Measurements from ENCODE around the gene CPED1. TPM values are rescaled to one million over a fixed set of nuclear protein-coding genes. Genes with fewer than 3 reads are reported as not detected.

Gene CPED1
- total RNA-seq, 4 donors from 2014 or later = 32.5 to 49.5 (median 40.2) TPM

DNA sequence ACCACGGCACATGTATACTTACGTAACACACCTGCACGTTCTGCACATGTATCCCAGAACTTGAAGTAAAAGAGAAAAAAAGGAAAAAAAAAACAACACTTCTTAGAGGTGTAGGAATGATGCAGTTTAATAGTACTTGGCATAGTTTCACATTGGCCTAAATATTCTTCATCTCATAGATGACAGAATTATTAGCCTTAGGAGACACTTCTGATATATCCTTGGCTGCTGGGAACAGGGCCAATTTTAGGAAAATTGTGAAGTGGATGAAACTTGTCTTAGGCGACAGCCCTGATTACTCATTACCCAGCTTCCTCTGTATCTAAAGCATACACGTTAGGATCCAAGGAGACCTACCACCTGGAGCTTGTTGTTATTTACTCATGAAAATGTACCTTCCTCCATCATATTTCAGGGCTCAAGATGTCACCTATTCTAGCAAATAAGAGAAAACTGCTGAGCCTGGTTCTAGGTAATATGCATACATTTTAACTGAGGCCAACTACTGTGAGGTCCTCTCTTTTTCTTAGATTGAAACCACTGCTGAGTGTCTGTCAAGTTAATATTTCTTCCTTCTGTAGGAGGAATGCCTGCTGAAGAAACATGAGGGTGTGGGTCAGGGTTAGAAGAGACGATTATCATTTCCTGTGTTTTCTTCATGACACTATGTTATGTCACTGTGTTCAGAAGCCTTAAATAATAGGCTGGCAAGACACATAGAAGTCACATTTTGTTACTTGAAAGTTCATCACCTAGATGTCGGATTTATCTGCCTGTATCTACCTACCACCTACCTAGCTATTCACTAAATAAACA, 44.3 kb downstream of the CPED1 start:
- TF ChIP-seq, protein P1, sequence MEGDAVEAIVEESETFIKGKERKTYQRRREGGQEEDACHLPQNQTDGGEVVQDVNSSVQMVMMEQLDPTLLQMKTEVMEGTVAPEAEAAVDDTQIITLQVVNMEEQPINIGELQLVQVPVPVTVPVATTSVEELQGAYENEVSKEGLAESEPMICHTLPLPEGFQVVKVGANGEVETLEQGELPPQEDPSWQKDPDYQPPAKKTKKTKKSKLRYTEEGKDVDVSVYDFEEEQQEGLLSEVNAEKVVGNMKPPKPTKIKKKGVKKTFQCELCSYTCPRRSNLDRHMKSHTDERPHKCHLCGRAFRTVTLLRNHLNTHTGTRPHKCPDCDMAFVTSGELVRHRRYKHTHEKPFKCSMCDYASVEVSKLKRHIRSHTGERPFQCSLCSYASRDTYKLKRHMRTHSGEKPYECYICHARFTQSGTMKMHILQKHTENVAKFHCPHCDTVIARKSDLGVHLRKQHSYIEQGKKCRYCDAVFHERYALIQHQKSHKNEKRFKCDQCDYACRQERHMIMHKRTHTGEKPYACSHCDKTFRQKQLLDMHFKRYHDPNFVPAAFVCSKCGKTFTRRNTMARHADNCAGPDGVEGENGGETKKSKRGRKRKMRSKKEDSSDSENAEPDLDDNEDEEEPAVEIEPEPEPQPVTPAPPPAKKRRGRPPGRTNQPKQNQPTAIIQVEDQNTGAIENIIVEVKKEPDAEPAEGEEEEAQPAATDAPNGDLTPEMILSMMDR (IDR thresholded peaks at IDR 0.05; ENCODE audit: low read depth) = no peak

DNA sequence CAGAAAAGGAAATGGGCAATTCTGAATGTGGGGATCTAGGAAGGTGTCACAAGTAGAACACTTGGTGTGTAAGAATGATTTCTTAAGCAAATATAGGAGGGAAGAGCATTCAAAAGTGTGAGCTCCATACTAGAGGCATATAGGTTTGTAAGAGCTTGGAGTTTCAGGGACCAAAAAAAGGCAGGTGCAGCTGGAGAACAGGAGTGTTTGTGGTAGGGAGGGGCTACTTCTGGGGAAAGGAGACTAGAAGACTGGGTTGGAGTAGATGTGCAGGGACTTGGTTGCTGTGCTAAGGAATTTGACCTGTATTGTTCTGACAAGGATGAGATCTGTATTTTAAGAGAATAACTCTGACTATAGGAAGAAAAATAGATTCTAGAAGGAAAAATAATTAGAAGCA, 46.4 kb downstream of the CPED1 start:
- TF ChIP-seq, protein P1 (IDR thresholded peaks at IDR 0.05; ENCODE audit: low read depth) = no peak

DNA sequence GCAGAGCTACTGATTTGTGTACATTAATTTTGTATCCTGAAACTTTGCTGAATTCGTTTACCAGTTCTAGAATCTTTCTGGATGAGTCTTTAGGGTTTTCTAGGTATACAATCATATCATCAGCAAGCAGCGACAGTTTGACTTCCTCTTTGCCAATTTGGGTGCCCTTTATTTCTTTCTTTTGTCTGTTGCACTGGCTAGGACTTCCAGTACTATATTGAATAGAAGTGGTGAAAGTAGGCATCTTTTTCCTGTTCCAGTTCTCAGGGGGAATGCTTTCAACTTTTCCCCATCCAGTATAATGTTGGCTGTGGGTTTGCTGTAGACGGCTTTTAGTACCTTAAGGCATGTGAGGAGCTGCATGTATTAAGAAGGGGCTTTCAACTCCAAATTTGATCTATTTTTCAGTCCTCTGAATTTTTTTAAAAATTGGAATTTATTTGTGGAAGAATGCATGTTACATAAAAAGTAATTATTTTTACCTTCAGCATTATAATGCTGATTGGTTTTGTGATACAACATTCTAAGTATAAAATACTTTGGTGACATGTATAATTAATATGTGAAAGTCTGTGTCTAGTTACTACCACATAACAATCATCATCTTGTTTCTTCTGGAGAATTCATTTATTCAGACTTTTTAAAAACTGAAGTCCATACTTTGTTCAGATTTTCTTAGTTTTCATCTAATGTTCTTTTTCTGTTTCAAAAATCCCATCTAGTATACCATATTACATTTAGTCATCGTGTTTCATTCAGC, 49.6 kb downstream of the CPED1 start:
- TF ChIP-seq, protein P1 (IDR thresholded peaks at IDR 0.05; ENCODE audit: low read depth) = no peak

DNA sequence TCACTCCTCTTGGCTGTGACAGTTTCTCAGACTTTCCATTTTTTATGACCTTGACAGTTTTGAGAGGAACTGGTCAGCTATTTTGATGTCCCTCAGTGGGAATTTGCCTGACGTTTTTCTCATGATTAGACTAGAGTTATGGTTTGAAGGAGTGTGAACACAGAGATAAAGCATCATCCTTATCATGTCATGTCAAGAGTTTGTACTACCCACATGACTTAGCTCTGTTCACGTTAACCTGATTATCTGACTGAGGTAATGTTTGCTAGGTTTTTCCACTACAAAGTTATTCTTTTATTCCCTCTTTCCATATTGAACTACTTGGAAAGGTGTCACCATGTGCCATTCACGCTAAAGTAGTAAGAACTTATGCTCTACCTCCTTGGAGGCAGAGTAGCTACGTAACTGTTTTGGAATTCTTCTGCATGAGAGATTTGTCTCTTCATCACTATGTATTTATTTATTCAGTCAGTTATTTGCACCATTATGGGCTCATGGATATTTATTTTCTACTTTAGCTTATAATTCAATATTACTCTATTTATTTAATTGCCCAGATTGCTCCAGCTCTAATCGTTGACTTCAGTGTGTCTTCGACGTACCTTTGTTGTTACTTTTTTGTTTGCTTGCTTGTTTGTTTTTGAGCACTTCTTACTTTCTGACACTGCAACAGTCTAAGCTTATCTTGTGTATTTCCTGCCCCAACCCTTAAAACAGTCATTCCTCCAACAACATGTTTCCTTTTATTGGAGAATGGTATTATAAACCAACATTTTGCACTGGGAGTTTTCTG, 50.4 kb downstream of the CPED1 start:
- TF ChIP-seq, protein P1 (IDR thresholded peaks at IDR 0.05; ENCODE audit: low read depth) = no peak

DNA sequence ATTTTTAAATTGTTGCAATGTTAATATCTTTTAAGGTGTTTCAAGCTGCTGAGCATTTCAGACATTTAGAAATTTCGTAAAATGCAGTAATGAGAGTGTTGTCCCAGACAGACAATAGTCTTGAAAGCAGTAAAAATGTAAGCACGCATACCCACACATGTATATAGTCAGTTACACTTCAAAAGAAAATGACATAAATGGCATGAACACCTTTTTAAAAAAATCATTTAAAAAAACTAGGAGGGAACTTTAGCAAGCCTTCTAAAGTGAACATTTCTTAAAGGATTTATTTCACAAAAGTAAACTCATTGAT, 51.0 kb downstream of the CPED1 start:
- TF ChIP-seq, protein P1 (IDR thresholded peaks at IDR 0.05; ENCODE audit: low read depth) = no peak

DNA sequence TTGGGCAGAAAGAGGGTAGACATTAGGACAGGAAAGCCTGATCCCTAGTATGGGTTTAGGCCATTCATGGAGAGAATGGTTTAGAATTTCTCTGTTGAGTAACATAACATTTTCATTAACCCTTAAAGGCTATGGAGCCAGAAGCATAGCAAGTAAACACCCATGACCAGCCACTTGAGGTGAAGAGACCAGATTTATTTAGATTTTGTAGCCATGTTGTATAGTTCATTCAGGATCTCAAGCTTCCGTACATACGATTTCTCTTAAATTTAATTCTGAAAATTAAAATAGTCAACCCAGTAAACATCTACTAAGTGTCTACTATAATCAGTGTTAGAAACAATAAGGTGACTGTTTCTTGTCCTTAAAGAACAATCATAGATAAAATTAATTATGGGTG, 51.5 kb downstream of the CPED1 start:
- TF ChIP-seq, protein P1 (IDR thresholded peaks at IDR 0.05; ENCODE audit: low read depth) = no peak
